ENCODE results near the gene KIFAP3.

The KIFAP3 gene

GRCh38 chr1:169957884-169958283 lies 116.6 kb downstream of the KIFAP3 start:
- H3K27ac ChIP-seq (replicated peaks): no peak overlapping the region
- H3K4me3 ChIP-seq (replicated peaks; ENCODE audit: insufficient read depth, low read length): no peak overlapping the region
- no peaks in the 10 kb centered on the region for H3K27me3 ChIP-seq (ENCODE audit: insufficient read depth, poor library complexity, severe bottlenecking)
- DNase-seq (ENCODE audit: low read depth in 1 of 2, low spot score in 1 of 2): no peak
- TF ChIP-seq REST (IDR thresholded peaks at IDR 0.05; ENCODE audit: insufficient replicate concordance, low read depth) (no peak), SPI1 (IDR thresholded peaks at IDR 0.05; ENCODE audit: borderline replicate concordance, low read depth) (no peak), CTCF (IDR thresholded peaks at IDR 0.05; ENCODE audit: insufficient read depth, low read length) (no peak), POLR2AphosphoS5 (IDR thresholded peaks at IDR 0.05; ENCODE audit: low read depth) (no peak), GABPA (IDR thresholded peaks at IDR 0.05; ENCODE audit: low read depth) (no peak)

GRCh38 chr1:169951108-169951507 lies 123.4 kb downstream of the KIFAP3 start:
- TF ChIP-seq POLR2AphosphoS5 (IDR thresholded peaks at IDR 0.05; ENCODE audit: low read depth) (no peak), SPI1 (IDR thresholded peaks at IDR 0.05; ENCODE audit: borderline replicate concordance, low read depth) (no peak), GABPA (IDR thresholded peaks at IDR 0.05; ENCODE audit: low read depth) (no peak), REST (IDR thresholded peaks at IDR 0.05; ENCODE audit: insufficient replicate concordance, low read depth) (no peak), CTCF (IDR thresholded peaks at IDR 0.05; ENCODE audit: insufficient read depth, low read length) (no peak)
- Histone ChIP-seq H3K27me3 (ENCODE audit: insufficient read depth, poor library complexity, severe bottlenecking) (no peaks in the 10 kb centered on the region), H3K27ac (replicated peaks) (no peak overlapping the region), H3K4me3 (replicated peaks; ENCODE audit: insufficient read depth, low read length) (no peak overlapping the region)
- no peak for DNase-seq (ENCODE audit: low read depth in 1 of 2, low spot score in 1 of 2)

- Histone ChIP-seq H3K27me3 (ENCODE audit: insufficient read depth, poor library complexity, severe bottlenecking) (no peaks in the 10 kb centered on the region), H3K4me3 (replicated peaks; ENCODE audit: insufficient read depth, low read length) (no peak overlapping the region), H3K27ac (replicated peaks) (no peak overlapping the region)
- DNase-seq (ENCODE audit: low read depth in 1 of 2, low spot score in 1 of 2): no peak
- TF ChIP-seq POLR2AphosphoS5 (IDR thresholded peaks at IDR 0.05; ENCODE audit: low read depth): no peak
Observed at GRCh38 chr1:169949139-169949538, 125.4 kb downstream of the KIFAP3 start.

- TF ChIP-seq POLR2AphosphoS5 (IDR thresholded peaks at IDR 0.05; ENCODE audit: low read depth) (no peak), CTCF (IDR thresholded peaks at IDR 0.05; ENCODE audit: insufficient read depth, low read length) (no peak), SPI1 (IDR thresholded peaks at IDR 0.05; ENCODE audit: borderline replicate concordance, low read depth) (no peak), REST (IDR thresholded peaks at IDR 0.05; ENCODE audit: insufficient replicate concordance, low read depth) (no peak), GABPA (IDR thresholded peaks at IDR 0.05; ENCODE audit: low read depth) (no peak)
- no peak for DNase-seq (ENCODE audit: low read depth in 1 of 2, low spot score in 1 of 2)
- H3K4me3 ChIP-seq (replicated peaks; ENCODE audit: insufficient read depth, low read length): no peak overlapping the region
- no peaks in the 10 kb centered on the region for H3K27me3 ChIP-seq (ENCODE audit: insufficient read depth, poor library complexity, severe bottlenecking)
- no peak overlapping the region for H3K27ac ChIP-seq (replicated peaks)
Observed at GRCh38 chr1:169946206-169946605, 128.3 kb downstream of the KIFAP3 start.

Measured in HL-60 (cell line).